K562 (cell line): ENCODE data around the gene PPP2R2B. TPM values are rescaled to one million over a fixed set of nuclear protein-coding genes. Genes with fewer than 3 reads are reported as not detected.

Source experiments
- ATAC-seq: fragments of 200-7000 bp; cut with Tn5 transposase; 3 replicates; pipeline ENCODE4 v1.9.1; 2020; ENCODE audit warnings: moderate library complexity
- BruUV-seq: library from RNA; stranded (reverse); fragments of 400-500 nt; replicated peaks from 2 replicates; lab custom pipeline; 2021; lab: Mats Ljungman, UMichigan
- CTCF ChIA-PET: fragments of 300-600 bp; formaldehyde crosslinking; extraction: SDS; loops from one replicate; lab custom pipeline; 2021; ENCODE audit warnings: low intra/inter-chr PET ratio; lab: Yijun Ruan, JAX
- POLR2A ChIA-PET: fragments of 300-600, 350-650 bp; sonication (Branson Sonifier 250); formaldehyde crosslinking; extraction: SDS; loops from one replicate; lab custom pipeline; 2021; ENCODE audit warnings: antibody characterized with exemption, inconsistent platforms; lab: Yijun Ruan, JAX
- DNase-seq, 4 experiments: peaks; one replicate each; pipeline versions ENCODE4 v3.0.0 to v3.0.0-alpha.2; 2011 to 2018; ENCODE audit warnings: low spot score in 3 of 4, mixed read lengths in 3 of 4; ENCODE audit errors: extremely low read depth in 1 of 4
- FAIRE-seq: peaks from 2 replicates; lab custom pipeline; 2011; peaks lifted over from hg19 to GRCh38; lab: Jason Lieb, UNC
- H2AFZ ChIP-seq: 2 replicates; pipeline ENCODE4 v1.6.0; 2011; ENCODE audit warnings: low read depth, low read length, control low read depth, inconsistent platforms
- H3K27ac ChIP-seq: fragments of 200-600 bp; 3 replicates; pipeline ENCODE4 v1.8.0; 2011; ENCODE audit warnings: low read depth, mild to moderate bottlenecking, control low read depth, inconsistent platforms, low read length, moderate library complexity, mixed read lengths; ENCODE audit errors: extremely low read depth
- H3K27me3 ChIP-seq, 2 experiments: fragments of 300-600 bp in 1 of 2; 2 replicates in 1 of 2; 3 replicates in 1 of 2; pipeline versions ENCODE4 v1.6.0 to v1.8.0; 2011; ENCODE audit warnings: inconsistent platforms in 2 of 2, low read length in 2 of 2, mild to moderate bottlenecking in 1 of 2, mixed read lengths in 1 of 2, moderate library complexity in 1 of 2; ENCODE audit not compliant: control insufficient read depth in 2 of 2, insufficient read depth in 2 of 2
- H3K36me3 ChIP-seq: fragments of 300-600 bp; 3 replicates; pipeline ENCODE4 v1.8.0; 2011; ENCODE audit warnings: mild to moderate bottlenecking, low read length, inconsistent platforms; ENCODE audit not compliant: control insufficient read depth, insufficient read depth
- H3K4me1 ChIP-seq, 2 experiments: fragments of 200-600 bp in 1 of 2; replicated peaks in 1 of 2; 2 replicates in 1 of 2; 3 replicates in 1 of 2; pipeline versions ENCODE4 v1.5.1 to v1.8.0; 2011; ENCODE audit warnings: inconsistent platforms in 2 of 2, low read length in 2 of 2, mild to moderate bottlenecking in 1 of 2, mixed read lengths in 1 of 2, moderate library complexity in 1 of 2; ENCODE audit not compliant: control insufficient read depth in 2 of 2, insufficient read depth in 2 of 2
- H3K4me2 ChIP-seq: 2 replicates; pipeline ENCODE4 v1.6.1; 2011; ENCODE audit warnings: low read length, control low read depth, inconsistent platforms, mixed read lengths; ENCODE audit not compliant: insufficient read depth
- H3K4me3 ChIP-seq: fragments of 200-600 bp; sonication (generic), shearing (Covaris generic); 2 replicates; pipeline ENCODE4 v1.5.1; 2016; ENCODE audit warnings: control low read depth, inconsistent platforms
- H3K79me2 ChIP-seq: fragments of 200-600 bp; 3 replicates; pipeline ENCODE4 v1.8.0; 2011; ENCODE audit warnings: low read length, inconsistent platforms; ENCODE audit not compliant: control insufficient read depth, insufficient read depth
- H3K9ac ChIP-seq, 2 experiments: 2 replicates each; pipeline versions ENCODE4 v1.6.0 to v1.6.1; 2011; ENCODE audit warnings: low read depth in 2 of 2, low read length in 2 of 2, control low read depth in 1 of 2, inconsistent platforms in 1 of 2, mild to moderate bottlenecking in 1 of 2, mixed read lengths in 1 of 2; ENCODE audit not compliant: insufficient read depth in 1 of 2
- H3K9me1 ChIP-seq: one replicate; pipeline ENCODE4 v1.6.0; 2011; ENCODE audit warnings: inconsistent platforms, mild to moderate bottlenecking, low read length, moderate library complexity; ENCODE audit not compliant: control insufficient read depth, insufficient read depth
- H3K9me3 ChIP-seq: replicated peaks from 2 replicates; pipeline ENCODE4 v1.5.1; 2011; ENCODE audit warnings: low read depth, low read length, inconsistent platforms; ENCODE audit not compliant: control insufficient read depth, insufficient read depth
- H4K20me1 ChIP-seq: replicated peaks from 2 replicates; pipeline ENCODE4 v1.6.1; 2011; ENCODE audit warnings: low read length, inconsistent platforms, mixed read lengths; ENCODE audit not compliant: control insufficient read depth, insufficient read depth
- CREBBP ChIP-seq: IDR thresholded peaks from one replicate; pipeline ENCODE4 v1.6.1; 2012; ENCODE audit warnings: low read depth, mild to moderate bottlenecking, control low read depth, inconsistent platforms, low read length
- DNMT1 ChIP-seq: fragments of 450-650 bp; IDR thresholded peaks from 2 replicates; pipeline ENCODE4 v1.6.1; 2016; ENCODE audit warnings: antibody characterized with exemption, mild to moderate bottlenecking
- E2F8 ChIP-seq: fragments of 450-650 bp; IDR thresholded peaks from 2 replicates; pipeline ENCODE4 v1.7.1; 2018; ENCODE audit warnings: mild to moderate bottlenecking, low read depth; ENCODE audit not compliant: partially characterized antibody
- MYNN ChIP-seq, 2 experiments: sonication (generic); formaldehyde crosslinking in 1 of 2; IDR thresholded peaks; 2 replicates each; pipeline versions ENCODE4 v1.5.0 to v1.6.1; 2016 to 2020; ENCODE audit warnings: antibody characterized with exemption in 1 of 2, missing genetic modification reagents in 1 of 2
- NR3C1 ChIP-seq: sonication (generic); formaldehyde crosslinking; IDR thresholded peaks from 2 replicates; pipeline ENCODE4 v1.8.1; 2022; ENCODE audit warnings: missing genetic modification reagents
- PATZ1 ChIP-seq: fragments of 250-450 bp; sonication (Bioruptor Pico); IDR thresholded peaks from 2 replicates; pipeline ENCODE4 v1.5.0; 2020; ENCODE audit warnings: mild to moderate bottlenecking, borderline replicate concordance
- POU5F1 ChIP-seq: fragments of 150-350 bp; IDR thresholded peaks from 2 replicates; pipeline ENCODE4 v1.6.1; 2014; ENCODE audit warnings: borderline replicate concordance, low read length, low read depth, mild to moderate bottlenecking; ENCODE audit not compliant: partially characterized antibody
- RFX1 ChIP-seq: fragments of 450-650 bp; IDR thresholded peaks from 2 replicates; pipeline ENCODE4 v1.6.1; 2016; ENCODE audit warnings: mild to moderate bottlenecking, moderate library complexity
- YBX1 ChIP-seq: fragments of 450-650 bp; IDR thresholded peaks from 2 replicates; pipeline ENCODE4 v1.7.1; 2016; ENCODE audit warnings: mild to moderate bottlenecking
- ZKSCAN1 ChIP-seq: fragments of 150-350 bp; IDR thresholded peaks from 2 replicates; pipeline ENCODE4 v1.6.1; 2016; ENCODE audit warnings: low read depth, low read length
- ZNF644 ChIP-seq: fragments of 200-800 bp; sonication (Bioruptor generic); IDR thresholded peaks from 2 replicates; pipeline ENCODE4 v1.6.1; 2016; ENCODE audit warnings: low read depth, missing genetic modification characterization, missing compliant biosample characterization
- ZZZ3 ChIP-seq: fragments of 450-650 bp; IDR thresholded peaks from 2 replicates; pipeline ENCODE4 v1.6.1; 2016; ENCODE audit warnings: antibody characterized with exemption, mild to moderate bottlenecking, moderate library complexity
- WGBS: fragments of 100-300 bp; shearing (Covaris generic); methylation state at CpG from one replicate; pipeline ENCODE4 v1.1.6; 2016; ENCODE audit warnings: low coverage, mixed read lengths; ENCODE audit not compliant: insufficient coverage; ENCODE audit errors: missing lambda C conversion rate; 5-methylcytosine and 5-hydroxymethylcytosine counted together
- in situ Hi-C: fragments of 300-500 bp; cut with MboI; formaldehyde crosslinking; loops from 4 replicates; pipeline ENCODE4 v1.15.0; 2018; ENCODE audit warnings: inconsistent platforms, mixed read lengths
- intact Hi-C: fragments of 100-400 bp; cut with micrococcal nuclease; formaldehyde crosslinking; loops from 2 replicates; pipeline ENCODE4 v1.14.2; 2022
- polyA plus RNA-seq, 8 experiments: library from polyadenylated mRNA; depleted of rRNA in 4 of 8; stranded (reverse) in 5 of 8; unstranded in 3 of 8; fragments of >200 nt; fragmentation: Nextera tagmentation in 2 of 8; fragmentation: Illumina TruSeq in 1 of 8; extraction: Ambion mirVana in 2 of 8; extraction: Trizol in 1 of 8; gene quantifications; 2 replicates each; pipeline versions ENCODE4 v1.2.1 to v1.2.3, GENCODE V29; 2011 to 2014; ENCODE audit warnings: inconsistent platforms in 1 of 8, missing spikeins in 1 of 8
- total RNA-seq, 7 experiments: library from RNA; depleted of rRNA in 6 of 7; stranded (reverse); fragments of >200 nt in 6 of 7; fragmentation: Illumina TruSeq in 2 of 7; extraction: Trizol in 2 of 7; gene quantifications; 2 replicates each; pipeline versions ENCODE4 v1.2.1 to v1.2.3, GENCODE V29; 2011 to 2021; ENCODE audit warnings: low replicate concordance in 1 of 7

The PPP2R2B gene
- total and polyA plus RNA-seq, 9 of the 15 experiments (the other 6 are each of a cell fraction or from before 2014, with no cell fraction given), result not detected

GRCh38 chr5:146623666-146624065 lies 254.9 kb downstream of the PPP2R2B start:
- POLR2A ChIA-PET, result interaction anchor here (1.3 kb wide), 1 partner anchor 10 kb away, joined by 4 read pairs; no protein-coding TSS in a partner anchor
- CTCF ChIA-PET, result no interaction called here
- DNase-seq (no peak), FAIRE-seq (no peak), ATAC-seq (no peak)
- Histone ChIP-seq H3K27ac (no peak overlapping the region), H3K79me2 (no peaks in the 10 kb centered on the region), H4K20me1 (no peaks in the 10 kb centered on the region), H3K4me2 (no peak overlapping the region), H2AFZ (no peak overlapping the region), H3K4me1 (no peaks in the 10 kb centered on the region), H3K4me3 (no peak overlapping the region), H3K36me3 (no peaks in the 10 kb centered on the region), H3K27me3 (no peaks in the 10 kb centered on the region), H3K9ac (no peak overlapping the region), H3K9me1 (no peaks in the 10 kb centered on the region), H3K9me3 (no peaks in the 10 kb centered on the region)
- no TSS peak for BruUV-seq
- 0% methylated on average over 4 of the region's 4 CpGs for WGBS
- in situ Hi-C loops, result no loop called here
- intact Hi-C loops, result no loop called here
- TF ChIP-seq E2F8 (no peak), ZNF644 (tag) (no peak), ZZZ3 (no peak), ZKSCAN1 (no peak), PATZ1 (CRISPR knock-in tag) (no peak), POU5F1 (no peak), RFX1 (no peak), CREBBP (no peak), YBX1 (no peak), MYNN (IDR thresholded peaks at IDR 0.05) (no peak), MYNN (CRISPR knock-in tag; IDR thresholded peaks at IDR 0.05) (no peak), NR3C1 (no peak), DNMT1 (no peak)
